ENCODE results near the gene GATC.
"Not testable (repeated sequence)": the region's sequence is repeated elsewhere in the genome, so short reads cannot be mapped to it uniquely, and the experiment has no call there.

Gene GATC

DNA sequence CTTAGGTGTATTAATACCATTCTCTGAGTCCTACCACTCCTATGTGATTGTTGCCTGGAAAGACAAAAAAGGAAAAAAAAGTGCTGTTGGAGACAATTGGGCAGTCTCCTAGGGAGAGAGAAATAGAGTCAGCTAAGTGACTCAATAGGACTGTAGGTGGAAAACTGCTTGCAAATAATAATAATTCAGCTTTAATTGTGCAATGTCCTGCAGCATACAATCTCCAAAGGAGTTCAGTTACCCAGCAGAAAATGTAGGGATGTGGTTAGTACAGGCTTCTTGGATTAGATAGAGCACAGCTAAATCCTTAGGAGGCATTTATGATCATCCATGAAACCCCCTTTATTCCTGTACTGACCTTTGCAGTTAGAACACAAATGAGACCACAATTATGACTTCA, 26.3 kb downstream of the GATC start:
- no peak for DNase-seq

DNA sequence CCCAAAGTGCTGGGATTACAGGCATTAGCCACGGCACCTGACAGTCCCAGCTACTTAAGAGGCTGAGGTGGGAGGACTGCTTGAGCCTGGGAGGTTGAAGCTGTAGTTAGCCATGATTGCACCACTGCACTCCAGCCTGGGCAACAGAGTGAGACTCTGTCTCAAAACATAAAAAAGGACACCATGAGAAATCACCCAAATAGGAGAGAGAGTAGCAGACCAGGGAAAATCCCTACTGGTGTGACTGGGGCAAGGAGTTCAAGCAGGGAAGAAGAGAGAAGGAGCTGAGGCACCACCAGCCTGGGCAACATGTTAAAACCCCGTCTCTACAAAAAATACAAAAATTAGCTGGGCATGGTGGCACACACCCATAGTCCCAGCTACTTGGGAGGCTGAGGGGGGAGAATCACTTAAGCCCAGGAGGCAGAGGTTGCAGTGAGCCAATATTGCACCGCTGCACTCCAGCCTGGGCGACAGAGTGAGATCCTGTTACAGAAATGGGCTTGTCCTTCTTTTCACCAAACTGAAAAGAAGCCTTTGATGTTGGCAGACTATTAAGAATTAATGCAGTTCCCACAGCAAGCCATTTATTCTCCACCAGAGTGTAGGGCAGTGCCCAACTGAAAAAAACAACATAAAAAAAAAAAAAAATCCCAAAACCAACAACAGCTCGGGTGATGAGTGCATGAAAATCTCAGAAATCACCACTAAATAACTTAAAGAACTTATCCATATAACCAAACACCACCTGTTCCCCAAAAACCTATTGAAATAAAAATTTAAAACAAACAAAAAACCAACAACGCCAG, 27.8 kb downstream of the GATC start:
- no peak for DNase-seq

DNA sequence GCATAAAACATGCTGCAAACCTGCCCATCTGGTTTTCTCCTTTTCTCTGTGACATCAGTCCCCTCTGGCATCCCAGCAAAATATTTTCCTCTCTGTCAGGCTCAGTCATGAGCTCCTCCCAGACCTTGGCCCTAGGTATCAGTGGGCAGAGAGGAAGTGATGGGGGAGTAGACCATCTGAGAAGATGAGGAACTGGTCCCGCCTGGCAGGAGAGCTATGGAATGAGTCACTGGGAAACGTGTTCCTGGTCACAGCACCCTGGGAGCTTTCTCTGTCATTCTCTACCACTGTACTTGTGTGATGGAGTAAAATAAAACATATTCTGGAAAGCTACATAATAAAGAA, 28.3 kb downstream of the GATC start:
- DNase-seq, result no peak

DNA sequence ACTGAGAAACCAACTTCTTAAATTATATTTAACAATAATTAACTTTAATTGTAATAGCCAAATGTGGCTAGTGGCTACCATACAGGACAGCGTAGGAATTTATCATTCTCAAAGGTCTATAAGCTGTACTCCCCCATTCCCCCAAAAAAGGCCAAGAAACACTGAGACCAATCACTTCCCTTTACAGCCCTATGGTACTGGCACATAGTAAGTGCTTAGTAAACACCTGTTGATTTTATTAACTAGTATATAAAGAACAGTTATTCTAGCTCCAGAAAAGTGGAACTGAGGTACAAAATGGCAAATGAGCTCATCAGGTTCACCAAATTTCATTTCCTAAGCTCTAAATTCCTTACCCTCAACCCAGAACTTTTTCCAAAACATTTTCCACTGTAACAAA, 29.4 kb downstream of the GATC start:
- DNase-seq, result no peak

DNA sequence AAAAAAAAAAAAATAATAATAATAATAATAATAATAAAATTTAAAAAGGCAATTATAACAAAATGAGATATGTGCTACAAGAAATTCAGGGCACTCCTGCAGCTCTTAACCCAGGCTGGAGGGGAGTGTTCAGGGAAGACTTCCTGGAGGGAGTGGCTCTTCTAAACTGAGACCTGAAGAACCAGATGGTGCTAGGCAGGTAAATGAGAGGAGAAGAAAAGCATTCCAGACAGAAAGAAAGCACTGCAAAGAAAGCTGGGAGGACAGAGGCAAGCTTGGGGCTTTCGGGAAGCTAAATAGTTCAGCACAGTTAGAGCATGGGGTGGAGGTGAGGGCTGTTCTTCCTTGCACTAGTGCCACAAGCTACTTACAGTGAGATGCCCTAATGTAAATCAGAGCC, 33.2 kb downstream of the GATC start:
- DNase-seq, result no peak

DNA sequence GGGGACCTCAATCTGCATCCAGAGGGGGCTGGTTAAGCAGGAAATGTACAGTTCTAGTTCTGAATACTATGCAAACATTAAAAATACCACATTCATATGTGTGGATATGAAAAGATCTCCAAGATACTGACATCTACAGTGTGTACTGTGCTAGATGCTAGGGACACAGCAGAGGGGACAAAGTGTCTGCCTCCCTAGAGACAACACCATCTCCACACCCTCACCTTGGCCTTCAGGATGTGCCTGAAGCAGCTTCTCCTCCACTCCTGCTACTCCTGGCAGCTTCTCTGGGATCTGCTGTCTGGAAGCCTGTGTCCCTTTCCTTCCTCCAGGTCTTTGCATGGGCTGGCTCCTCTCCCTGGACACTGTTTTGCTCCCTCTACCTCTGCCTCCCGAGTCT, 34.0 kb downstream of the GATC start:
- no peak for DNase-seq

DNA sequence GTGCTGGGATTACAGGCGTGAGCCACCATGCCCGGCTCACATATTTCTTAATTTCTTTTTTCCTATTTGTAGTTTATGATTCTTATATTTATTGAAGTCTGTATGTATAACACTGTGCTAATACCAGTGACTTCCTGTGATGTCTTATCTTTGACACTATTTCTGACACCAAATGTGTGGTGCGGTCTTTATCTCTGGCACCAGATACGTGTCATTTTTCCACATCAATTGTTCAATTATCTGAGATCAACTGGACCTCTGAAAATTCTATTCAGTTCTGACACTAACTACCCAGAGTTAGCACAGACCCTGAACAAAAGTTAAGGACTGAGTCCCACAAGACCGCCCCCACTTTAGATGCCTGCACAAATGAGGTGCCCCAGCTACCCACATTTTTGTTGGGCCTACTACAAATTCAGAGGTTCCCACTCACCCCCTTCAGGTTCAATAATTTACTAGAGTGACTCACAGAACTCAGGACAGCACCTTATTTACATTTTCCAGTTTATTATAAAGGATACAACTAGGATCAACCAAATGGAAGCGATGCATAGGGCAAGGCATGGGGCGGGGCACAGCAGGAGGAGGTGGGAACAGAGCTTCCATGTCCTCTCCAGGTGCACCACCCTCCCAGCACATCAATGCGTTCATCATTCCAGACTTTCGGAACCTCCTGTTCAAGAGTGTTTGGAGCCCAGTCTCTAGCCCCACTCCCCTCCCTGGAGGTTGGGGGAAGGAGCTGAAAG, 35.0 kb downstream of the GATC start:
- DNase-seq, result no peak

DNA sequence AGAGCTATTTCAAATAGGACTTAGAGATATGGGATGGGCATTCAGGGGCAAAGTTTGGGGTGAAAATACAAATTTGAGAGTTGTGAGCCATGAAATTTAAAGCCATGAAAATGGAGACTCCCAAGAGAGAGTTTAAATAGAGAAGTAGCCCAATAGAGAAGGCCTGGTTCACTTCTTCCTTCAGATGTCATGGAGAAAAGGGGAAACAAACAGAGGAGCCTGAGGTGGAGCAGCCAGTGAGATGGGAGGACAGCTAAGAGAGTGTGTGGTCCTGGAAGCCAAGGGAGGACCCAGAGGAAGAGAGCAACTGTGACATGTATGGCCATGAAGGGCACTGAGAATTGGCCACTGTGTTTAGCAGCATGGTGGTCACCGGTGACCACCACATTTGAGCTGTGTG, 37.4 kb downstream of the GATC start:
- no peak for DNase-seq

DNA sequence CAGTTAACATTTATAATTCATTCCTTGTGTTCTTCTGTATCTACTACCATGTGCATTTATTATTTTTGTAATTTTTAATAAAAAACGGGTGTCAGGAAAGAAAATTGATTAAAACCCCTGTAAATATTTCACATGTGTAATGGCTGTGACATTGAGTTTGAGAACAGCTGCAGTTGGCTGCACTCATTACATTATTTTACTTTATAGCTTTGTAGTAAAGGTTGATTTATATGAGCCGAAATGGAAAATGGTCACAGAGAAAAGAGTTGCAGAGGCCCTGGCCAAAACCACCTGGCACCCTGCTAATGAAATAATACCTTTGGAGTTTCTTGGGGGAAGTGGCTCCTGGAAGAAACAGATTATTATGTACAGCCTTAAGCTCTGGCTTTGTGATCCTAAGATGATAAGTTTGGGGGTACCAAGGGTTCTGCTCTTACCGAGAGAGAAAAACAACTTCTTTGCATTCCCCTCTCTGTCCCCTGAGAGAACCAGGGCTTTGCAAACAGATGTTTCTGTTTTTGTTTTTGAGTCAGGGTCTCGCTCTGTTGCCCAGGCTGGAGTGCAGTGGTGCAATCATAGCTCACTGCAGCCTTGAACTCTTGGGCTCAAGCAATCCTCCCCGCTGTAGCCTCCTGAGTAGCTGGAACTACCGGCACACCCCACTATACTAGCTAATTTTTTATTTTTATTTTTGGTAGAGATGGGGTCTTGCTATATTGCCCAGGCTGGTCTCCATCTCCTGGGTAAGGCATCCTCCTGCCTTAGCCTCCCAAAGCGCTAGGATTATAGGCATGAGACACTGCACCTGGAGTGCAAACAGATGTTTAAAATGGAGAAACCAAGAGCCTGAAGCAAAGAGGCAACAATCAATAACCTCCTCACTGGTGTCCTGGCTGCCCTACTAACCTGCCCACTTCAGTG, 40.0 kb downstream of the GATC start:
- DNase-seq, result no peak

DNA sequence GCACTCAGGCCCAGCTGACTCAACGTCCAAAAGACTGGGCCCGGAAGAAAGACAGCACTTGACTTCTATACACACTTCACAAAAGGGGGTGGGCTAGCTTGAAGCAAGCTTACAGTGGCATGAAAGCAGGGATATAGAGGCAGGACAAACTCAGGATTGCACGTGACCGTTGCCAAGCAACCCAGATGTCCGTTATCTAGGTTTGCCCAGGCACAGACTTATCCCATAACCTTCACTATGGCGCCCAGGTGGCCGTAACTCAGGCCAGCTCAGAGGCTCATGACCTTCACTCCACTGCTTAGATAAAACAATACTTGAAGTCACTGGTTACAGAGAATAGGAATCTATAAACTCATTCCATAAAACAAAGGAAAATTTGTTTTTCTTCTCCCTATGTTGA, 41.3 kb downstream of the GATC start:
- DNase-seq, result not testable (repeated sequence)

DNA sequence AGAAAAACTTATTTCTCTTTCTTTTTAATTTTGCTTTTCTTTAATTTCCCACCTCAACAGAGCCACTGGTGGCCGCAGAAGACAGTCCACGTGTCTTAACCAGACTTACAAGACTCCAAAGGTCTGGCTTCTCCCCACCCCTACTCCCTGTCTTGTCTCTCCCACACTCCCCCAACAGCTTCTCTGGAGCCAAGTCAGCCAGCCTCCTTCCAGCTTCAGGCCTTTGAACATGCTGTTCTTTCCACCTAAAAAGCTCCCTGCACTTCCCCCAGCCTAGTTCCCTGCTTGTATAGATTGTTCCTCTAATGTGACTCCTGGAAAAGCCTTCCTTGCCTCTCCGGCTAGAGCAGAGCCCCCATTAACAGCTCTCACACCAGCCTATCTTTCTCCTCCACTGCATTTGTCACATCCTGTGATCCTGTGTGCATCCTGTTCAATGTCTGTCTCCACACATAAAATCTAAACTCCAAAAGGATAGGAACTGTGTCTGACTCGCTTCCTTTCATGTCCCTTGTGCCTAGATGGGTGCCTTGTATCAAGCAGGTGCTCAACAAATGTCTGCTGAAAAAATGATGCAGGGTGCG, 41.9 kb downstream of the GATC start:
- DNase-seq, result no peak

DNA sequence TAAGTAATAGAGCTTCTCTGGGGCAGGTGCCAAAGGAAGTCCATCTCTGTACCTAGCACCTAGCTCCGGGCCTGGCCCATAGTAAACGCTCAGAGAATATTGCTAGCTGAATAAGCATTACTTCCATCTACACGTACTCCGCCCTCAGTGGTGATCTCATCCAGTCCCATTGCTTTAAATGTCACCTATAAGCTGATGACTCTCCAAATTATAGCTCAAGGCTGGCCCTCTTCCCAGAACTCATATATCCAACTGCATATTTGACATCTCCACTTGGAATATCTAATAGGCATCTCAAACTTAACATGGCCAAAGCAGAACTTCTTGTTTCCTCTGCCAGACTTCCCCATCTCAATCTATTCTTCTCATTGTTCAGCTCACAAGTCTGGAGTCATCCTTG, 42.8 kb downstream of the GATC start:
- no peak for DNase-seq

DNA sequence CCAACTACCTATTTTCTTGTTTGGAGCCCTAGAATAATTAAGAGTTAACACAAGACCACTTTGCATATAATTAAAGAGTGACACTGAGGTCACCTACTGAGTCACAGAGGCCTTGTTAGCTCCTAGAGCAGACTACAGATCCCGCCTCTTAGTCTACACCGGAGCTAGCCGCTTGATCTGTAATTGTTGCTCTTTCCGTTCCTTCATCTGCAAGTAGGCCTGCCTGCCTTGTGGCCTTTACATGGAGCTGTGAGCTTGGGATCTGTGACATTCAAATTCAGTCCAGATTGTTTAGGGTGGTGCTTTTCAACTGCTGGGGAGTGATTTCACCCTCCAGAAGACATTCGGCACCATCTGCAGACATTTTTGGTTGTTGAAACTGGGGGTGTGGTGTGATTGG, 44.1 kb downstream of the GATC start:
- DNase-seq, result no peak

DNA sequence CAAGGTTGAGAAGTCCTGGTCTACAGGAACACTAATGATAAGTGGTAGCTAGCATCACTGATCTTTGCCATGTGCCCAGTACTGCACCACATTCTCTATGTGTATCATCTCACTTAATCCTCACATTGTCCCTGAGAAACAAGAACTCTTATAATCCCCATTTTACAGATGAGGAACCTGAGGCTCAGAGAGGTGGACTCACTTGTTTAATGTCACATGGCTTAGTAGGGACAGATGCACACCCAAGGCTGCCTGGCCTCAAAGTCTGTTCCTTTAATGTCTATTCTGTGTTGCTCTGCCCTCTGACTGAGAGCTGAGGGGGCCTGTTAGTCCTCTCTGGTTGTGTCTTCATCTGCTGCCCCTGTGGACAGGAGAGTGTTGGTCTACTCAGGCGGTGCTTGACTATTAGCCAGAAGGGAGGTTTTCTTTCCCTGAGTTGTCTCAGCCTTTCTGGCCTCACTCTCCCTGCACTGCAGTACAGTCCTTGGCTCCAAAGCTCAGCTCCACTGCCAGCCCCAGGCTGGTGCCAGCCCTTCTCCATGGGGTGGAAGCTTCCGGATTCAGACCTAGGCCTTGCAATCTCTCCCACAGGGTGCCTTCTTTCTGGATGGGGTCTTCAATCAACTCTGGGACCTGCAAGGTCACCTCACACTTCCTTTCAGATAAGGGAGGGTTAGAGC, 44.7 kb downstream of the GATC start:
- DNase-seq, result no peak

DNA sequence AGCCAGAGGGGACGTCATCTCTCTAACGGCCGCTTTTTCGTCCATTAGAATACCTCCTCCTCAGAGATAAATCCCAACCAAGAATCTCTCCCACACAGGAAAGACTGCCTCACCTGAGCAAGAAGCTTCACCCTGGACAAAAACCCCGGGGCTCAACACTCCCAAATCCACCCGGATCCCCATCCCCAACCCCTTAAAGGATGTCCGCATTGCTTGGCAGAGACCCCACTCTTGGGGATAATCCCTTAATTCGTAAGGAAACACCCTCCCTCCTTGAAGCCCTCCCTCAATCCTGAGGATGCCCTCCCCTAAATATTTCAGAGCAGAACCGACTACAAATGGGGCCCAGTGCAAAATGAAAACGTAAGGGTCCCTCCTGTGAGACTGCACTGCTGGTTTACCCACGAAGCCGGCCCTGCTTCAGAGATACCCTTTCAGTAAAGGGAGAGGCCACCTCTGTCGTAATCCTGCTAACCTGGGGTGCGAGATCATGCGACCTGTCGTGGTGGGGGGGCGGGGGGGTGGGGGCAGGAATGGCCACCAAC, 49.0 kb downstream of the GATC start:
- no peak for DNase-seq

DNA sequence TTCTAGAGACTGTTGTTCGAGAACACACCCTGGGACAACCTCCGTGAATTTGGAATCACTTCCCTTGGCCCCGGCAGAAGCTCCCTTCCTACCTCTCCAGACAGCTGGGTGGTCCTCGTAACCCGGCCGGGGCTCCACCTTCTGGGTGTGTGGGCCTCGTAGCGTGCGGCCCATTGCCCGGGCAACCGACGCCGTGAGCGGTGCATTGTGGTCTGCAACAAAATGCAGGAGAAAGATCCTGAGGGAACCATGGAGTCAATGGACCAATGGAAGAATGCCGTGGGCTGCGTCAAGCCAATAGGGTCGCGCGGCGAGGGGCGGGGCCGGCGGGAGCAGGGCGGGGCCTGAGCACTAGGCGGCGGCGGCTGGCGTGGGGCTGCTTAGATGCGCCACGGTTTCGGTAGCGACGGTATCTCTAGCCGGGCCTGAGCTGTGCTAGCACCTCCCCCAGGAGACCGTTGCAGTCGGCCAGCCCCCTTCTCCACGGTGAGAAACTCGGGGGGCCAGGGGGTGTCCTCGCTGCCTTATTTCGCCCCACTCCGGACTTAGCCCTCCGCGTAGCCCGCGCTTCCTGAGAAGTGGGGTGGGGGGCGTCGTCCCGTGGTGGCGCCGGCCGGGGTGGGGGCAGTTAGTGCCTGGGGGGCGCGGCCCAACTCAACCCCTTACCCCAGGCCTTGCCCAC, 49.6 kb downstream of the GATC start, which contains the start of gene DYNLL1:
TSS of gene DYNLL1 (plus strand) at position 383 of the 682 bp plus-strand sequence. CDS start 309 bp downstream, outside the sequence.
- DNase-seq, result peak; percentile 77

DNA sequence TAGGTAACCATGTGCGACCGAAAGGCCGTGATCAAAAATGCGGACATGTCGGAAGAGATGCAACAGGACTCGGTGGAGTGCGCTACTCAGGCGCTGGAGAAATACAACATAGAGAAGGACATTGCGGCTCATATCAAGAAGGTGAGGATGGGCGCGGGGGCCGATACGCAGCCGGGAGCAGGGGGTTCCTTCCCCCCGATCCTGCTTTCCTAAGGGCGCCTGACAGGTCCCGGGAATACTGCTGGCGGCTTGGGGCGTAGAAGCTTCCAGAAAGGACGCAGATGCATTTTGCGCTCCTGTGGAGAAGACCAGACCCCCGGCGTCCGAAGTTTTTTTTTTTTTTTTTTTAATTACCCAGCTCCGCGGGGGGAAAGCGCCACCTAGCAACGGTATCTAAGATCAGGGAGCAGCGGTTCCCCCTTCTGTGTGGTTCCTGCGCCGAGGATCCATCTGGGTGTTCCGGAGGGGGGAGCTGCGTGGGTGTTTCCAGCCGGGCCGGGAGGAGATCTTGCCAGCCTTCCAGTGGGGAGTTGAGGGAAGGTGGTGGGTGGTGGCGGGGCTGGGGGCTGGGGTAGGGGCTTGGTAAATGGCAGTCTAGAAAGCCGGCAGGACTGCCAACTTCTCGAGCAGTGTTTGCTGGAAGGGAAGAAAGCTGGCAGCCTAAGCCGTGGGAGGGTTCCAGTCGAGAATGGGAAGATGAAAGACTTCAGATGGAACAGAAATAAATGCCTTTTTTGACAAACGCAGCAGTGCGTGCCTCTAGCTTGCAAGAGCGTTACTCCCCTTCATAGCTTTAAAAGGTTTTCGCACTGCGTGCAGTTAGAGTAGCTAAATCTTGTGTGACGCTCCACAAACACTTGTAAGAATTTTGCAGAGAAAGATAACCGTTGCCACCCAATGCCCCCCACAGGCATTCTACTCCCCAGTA, 50.4 kb downstream of the GATC start:
- DNase-seq, result no peak

DNA sequence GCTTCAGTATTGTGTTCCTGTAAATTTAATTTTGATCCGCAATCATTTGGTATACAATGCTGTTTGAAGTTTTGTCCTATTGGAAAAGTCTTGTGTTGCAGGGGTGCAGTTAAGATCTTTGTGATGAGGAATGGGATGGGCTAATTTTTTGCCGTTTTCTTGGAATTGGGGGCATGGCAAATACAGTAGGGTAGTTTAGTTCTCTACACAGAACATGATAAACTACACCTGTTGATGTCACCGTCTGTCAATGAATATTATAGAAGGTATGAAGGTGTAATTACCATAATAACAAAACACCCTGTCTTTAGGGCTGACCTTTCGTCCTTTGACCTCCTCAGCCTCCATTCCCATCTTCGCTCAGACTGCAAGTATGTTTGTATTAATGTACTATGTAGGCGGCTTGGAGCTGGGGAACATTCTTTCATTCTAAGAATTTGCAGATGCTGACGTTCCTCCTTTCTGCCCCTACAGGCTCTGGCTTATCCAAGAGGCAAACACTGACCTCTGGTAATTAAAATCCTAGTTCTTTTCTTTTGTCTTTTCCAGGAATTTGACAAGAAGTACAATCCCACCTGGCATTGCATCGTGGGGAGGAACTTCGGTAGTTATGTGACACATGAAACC, 51.4 kb downstream of the GATC start:
- DNase-seq, result no peak

DNA sequence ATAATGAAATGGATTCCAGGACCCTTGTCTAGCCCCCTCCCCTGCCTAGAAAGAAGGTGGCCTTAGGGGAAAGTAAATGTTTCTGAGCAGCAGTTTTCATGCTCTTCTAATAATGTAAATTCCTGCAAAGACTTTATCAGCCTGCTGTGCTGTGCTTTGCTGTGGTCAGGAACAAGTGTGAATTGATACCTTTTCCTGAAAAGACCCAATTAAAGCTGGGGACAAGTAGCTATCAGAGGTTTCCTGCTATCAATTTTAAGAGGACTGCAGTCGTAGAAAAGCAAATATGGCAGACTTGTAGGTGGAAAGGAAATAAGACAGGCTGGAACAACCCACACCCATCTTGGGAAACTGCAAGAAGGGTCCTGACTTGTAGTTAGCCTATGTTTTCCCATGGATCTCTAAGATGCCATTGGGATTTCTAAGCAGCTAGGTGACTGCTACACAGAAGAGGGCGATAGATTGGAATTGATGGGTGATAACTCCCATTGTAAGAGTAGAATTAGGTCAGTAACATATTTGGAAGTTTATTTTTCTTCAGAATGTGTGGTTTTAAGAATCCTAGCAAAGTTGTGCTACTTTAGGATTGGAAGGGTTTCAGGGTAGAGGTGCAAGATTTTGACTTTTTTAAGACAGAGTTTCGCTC, 52.7 kb downstream of the GATC start:
- no peak for DNase-seq
